ENCODE results near the gene EYS.

EYS gene

DNA sequence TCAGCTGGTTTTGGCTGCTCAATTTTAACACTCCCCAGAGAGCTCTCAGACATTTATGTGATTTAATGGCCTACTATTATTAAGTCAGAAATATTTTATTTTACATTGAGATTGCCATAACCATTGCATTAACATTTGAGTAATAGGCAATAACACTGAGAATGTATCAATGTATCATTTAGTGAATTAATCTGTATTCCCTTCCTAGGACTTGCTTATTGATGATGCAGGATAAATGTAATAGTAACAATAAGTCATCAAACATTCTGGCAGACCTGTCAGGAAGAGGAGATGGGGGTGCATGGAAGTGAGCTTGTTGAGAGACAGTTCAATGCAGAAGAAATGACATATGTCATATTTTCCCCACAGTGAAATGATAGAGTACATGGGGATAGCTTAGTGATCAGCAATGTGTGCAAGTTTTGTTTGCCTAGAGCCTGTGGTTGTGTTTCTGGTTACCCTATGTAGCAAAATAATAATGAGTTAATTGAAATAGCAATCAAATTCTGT lies 458.9 kb downstream of the EYS start:
- CTCF ChIA-PET, result no interaction called here
- POLR2A ChIA-PET, result no interaction called here
- no peak for TF ChIP-seq CTCF (IDR thresholded peaks at IDR 0.05; ENCODE audit: control extremely low read depth, extremely low read depth, low read depth, missing control alignments)
- DNase-seq (ENCODE audit: extremely low spot score), result no peak

- no peak for TF ChIP-seq CTCF (IDR thresholded peaks at IDR 0.05; ENCODE audit: control extremely low read depth, extremely low read depth, low read depth, missing control alignments)
- POLR2A ChIA-PET, result no interaction called here
- CTCF ChIA-PET, result no interaction called here
- no peak for DNase-seq (ENCODE audit: extremely low spot score)
These were observed 475.4 kb downstream of the EYS start for GRCh38 chr6:65231616-65232015.

DNA sequence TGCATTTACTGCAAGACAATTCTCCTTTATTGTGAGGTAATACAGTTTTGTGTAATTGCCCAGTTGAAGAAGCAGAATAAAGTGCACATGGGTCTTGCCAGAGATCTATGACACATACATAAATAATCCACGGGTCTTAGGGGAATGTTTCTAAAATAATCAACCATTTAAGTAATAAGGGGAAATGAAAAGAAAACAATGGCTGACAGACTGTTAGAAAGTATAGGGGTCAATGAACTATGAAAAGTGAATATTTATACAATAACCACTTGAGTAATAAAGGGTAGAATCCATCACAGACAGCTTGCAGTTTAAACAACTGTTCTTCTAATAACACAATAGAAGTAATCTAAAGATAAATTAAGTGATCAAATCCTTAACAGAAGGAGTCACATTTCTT lies 477.2 kb downstream of the EYS start:
- DNase-seq (ENCODE audit: extremely low spot score), result no peak
- no peak for TF ChIP-seq CTCF (IDR thresholded peaks at IDR 0.05; ENCODE audit: control extremely low read depth, extremely low read depth, low read depth, missing control alignments)
- POLR2A ChIA-PET, result no interaction called here
- CTCF ChIA-PET, result no interaction called here

GRCh38 chr6:65221153-65221552 lies 485.9 kb downstream of the EYS start:
- DNase-seq (ENCODE audit: extremely low spot score), result no peak
- no peak for TF ChIP-seq CTCF (IDR thresholded peaks at IDR 0.05; ENCODE audit: control extremely low read depth, extremely low read depth, low read depth, missing control alignments)
- ChIA-PET POLR2A (no interaction called here), CTCF (no interaction called here)

- no peak for TF ChIP-seq CTCF (IDR thresholded peaks at IDR 0.05; ENCODE audit: control extremely low read depth, extremely low read depth, low read depth, missing control alignments)
- ChIA-PET POLR2A (no interaction called here), CTCF (no interaction called here)
- no peak for DNase-seq (ENCODE audit: extremely low spot score)
These were observed 504.3 kb downstream of the EYS start for GRCh38 chr6:65202738-65203137.

- CTCF ChIA-PET, result no interaction called here
- no peak for DNase-seq (ENCODE audit: extremely low spot score)
- TF ChIP-seq CTCF (IDR thresholded peaks at IDR 0.05; ENCODE audit: control extremely low read depth, extremely low read depth, low read depth, missing control alignments), result no peak
- POLR2A ChIA-PET, result no interaction called here
These were observed 507.3 kb downstream of the EYS start for GRCh38 chr6:65199683-65200082.

- CTCF ChIA-PET, result no interaction called here
- no peak for DNase-seq (ENCODE audit: extremely low spot score)
- TF ChIP-seq CTCF (IDR thresholded peaks at IDR 0.05; ENCODE audit: control extremely low read depth, extremely low read depth, low read depth, missing control alignments), result no peak
These were observed 507.9 kb downstream of the EYS start for GRCh38 chr6:65199121-65199520.

More at GRCh38 chr6:65199121-65199520, 507.9 kb downstream of the EYS start:
- POLR2A ChIA-PET, result no interaction called here

All from GM10248 (cell line).